IPS-NIHi7 (cell line): ENCODE results near the gene ASH1L.
"Not testable (repeated sequence)": the region's sequence is repeated elsewhere in the genome, so short reads cannot be mapped to it uniquely, and the experiment has no call there.

Experiments used
- DNase-seq: peaks from one replicate; pipeline ENCODE4 v3.0.0; 2012; ENCODE audit warnings: mixed read lengths; ENCODE audit errors: extremely low spot score

The ASH1L gene, protein sequence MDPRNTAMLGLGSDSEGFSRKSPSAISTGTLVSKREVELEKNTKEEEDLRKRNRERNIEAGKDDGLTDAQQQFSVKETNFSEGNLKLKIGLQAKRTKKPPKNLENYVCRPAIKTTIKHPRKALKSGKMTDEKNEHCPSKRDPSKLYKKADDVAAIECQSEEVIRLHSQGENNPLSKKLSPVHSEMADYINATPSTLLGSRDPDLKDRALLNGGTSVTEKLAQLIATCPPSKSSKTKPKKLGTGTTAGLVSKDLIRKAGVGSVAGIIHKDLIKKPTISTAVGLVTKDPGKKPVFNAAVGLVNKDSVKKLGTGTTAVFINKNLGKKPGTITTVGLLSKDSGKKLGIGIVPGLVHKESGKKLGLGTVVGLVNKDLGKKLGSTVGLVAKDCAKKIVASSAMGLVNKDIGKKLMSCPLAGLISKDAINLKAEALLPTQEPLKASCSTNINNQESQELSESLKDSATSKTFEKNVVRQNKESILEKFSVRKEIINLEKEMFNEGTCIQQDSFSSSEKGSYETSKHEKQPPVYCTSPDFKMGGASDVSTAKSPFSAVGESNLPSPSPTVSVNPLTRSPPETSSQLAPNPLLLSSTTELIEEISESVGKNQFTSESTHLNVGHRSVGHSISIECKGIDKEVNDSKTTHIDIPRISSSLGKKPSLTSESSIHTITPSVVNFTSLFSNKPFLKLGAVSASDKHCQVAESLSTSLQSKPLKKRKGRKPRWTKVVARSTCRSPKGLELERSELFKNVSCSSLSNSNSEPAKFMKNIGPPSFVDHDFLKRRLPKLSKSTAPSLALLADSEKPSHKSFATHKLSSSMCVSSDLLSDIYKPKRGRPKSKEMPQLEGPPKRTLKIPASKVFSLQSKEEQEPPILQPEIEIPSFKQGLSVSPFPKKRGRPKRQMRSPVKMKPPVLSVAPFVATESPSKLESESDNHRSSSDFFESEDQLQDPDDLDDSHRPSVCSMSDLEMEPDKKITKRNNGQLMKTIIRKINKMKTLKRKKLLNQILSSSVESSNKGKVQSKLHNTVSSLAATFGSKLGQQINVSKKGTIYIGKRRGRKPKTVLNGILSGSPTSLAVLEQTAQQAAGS (N-terminal part only)

GRCh38 chr1:155562581-155563376 lies at the start of gene ASH1L:
TSS of gene ASH1L (minus strand) at chr1:155562803. CDS start at chr1:155521519, 41,284 bp downstream.
- peak; percentile 92 for DNase-seq

DNA sequence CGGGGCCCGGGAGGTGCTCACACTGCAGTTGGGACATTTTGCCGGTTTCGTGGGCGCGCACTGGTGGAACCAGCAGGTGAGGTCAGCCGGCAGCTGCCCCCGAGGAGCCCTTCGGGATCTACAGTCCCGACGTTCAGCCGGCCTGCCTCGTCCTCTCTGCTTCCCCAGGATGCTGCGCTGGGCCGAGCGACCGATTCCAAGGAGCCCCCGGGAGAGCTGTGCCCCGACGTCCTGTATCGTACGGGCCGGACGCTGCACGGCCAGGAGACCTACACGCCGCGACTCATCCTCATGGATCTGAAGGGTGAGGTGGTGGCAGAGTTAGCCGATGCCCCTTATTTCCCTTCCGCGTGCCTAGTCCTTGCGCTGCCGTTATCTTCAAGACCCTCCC lies 47.6 kb upstream of the ASH1L start:
- DNase-seq, result not testable (repeated sequence)

- peak; percentile 94 for DNase-seq
Measured at GRCh38 chr1:155609515-155610256, 47.1 kb upstream of the ASH1L start, which contains the start of gene MSTO1. TSS of gene MSTO1 (plus strand) at chr1:155610218. CDS start at chr1:155610249, 31 bp downstream.

DNA sequence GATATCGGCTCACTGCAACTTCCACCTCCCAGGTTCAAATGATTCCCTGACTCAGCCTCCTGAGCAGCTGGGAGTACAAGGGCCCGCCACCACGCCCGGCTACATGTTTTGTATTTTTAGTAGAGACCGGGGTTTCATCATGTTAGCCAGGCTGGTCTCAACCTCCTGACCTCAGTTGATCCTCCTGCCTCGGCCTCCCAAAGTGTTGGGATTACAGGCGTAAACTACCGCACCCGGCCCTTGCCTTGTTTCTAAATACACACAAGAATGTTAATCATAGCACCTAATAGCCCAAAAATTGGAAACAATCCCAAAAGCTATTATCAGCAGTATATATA lies 46.3 kb upstream of the ASH1L start:
- no peak for DNase-seq

DNA sequence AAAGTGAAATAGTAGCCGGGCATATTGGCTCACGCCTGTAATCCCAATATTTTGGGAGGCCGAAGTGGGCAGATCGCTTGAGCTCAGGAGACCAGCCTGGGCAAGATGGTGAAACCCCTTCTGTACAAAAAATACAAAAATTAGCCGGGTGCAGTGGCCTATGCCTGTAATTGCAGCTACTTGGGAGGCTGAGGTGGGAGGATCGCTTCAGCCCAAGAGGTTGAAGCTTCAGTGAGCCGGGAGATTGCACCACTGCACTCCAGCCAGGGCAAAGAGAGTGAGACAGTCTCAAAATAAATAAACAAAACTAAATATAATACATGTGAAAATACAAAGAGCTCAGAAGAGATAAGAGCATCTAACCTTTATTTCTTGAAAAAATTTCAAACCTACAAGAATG lies 45.1 kb upstream of the ASH1L start:
- no peak for DNase-seq

- not testable (repeated sequence) for DNase-seq
Measured at GRCh38 chr1:155599828-155600572, 37.4 kb upstream of the ASH1L start.

- no peak for DNase-seq
Measured at GRCh38 chr1:155598842-155599331, 36.3 kb upstream of the ASH1L start.

DNA sequence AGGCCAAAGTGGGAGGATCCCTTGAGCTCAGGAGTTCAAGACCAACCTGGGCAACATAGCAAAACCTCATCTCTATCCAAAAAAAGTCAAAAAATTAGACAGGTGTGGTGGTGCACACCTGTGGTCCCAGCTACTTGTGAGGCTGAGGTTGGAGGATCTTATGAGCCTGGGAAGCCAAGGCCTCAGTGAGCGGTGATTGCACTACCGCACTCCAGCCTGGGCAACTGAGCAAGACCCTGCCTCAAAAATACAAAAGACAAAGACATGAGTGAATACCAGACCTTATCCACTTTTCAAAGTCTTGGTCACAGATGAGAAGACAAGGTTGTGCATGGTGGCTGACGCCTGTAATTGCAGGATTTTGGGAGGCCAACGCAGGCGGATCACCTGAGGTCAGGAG lies 34.3 kb upstream of the ASH1L start:
- no peak for DNase-seq

- DNase-seq, result not testable (repeated sequence)
Measured at GRCh38 chr1:155595877-155596474, 33.4 kb upstream of the ASH1L start.

DNA sequence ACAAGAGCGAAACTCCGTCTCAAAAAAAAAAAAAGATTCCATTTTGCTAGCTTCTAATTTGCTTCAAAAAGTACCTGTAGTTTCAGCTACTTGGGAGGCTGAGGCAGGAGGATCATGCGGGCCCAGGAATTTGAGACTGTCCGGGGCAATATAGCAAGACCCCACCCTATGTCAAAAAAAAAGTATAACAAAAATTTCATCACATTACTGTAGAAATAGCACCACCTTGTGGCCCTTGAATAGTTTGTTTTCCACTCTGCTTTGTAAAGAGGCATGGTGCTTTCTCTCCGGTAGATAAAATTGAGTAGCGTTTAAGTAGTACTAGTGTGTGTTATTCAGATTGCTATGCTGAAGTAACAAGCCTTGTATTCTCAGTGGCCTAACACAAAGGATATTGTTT lies 29.2 kb upstream of the ASH1L start:
- DNase-seq, result peak; percentile 35

GRCh38 chr1:155590516-155591247 lies 28.1 kb upstream of the ASH1L start:
- not testable (repeated sequence) for DNase-seq

- DNase-seq, result not testable (repeated sequence)
Measured at GRCh38 chr1:155589282-155589681, 26.7 kb upstream of the ASH1L start.

- DNase-seq, result not testable (repeated sequence)
Measured at GRCh38 chr1:155583846-155584245, 21.2 kb upstream of the ASH1L start.

GRCh38 chr1:155575608-155576007 lies 13.0 kb upstream of the ASH1L start:
- DNase-seq, result not testable (repeated sequence)

GRCh38 chr1:155574077-155574476 lies 11.5 kb upstream of the ASH1L start:
- no peak for DNase-seq

GRCh38 chr1:155570593-155570990 lies 8.0 kb upstream of the ASH1L start:
- no peak for DNase-seq

DNA sequence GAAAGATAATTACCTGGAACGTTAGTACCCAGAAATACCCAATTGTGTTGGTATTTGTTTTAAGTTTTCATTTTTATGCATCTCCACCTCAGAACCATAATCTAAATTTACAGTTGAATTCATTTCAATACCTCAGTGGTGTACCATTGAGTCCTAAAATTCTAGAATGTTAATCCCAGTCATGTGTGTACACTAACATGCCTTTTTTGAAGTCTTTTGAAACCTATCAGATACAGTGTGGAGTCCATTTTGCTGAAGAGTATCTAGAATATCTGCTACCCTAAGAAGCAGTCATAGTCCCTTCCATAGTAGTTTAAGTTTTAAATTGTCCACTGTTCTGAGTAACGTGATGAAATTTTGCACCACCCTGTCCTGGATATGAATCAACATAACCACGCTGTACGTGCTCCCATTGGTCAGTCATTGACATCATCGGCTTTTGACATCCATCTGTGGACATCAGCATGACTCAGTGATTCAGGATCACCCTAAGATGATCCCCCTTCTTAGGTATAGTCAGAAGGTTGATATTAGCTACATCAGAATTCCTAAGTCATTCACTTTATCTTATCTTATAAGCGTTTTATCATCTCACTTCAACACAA lies 7.5 kb upstream of the ASH1L start:
- no peak for DNase-seq

DNA sequence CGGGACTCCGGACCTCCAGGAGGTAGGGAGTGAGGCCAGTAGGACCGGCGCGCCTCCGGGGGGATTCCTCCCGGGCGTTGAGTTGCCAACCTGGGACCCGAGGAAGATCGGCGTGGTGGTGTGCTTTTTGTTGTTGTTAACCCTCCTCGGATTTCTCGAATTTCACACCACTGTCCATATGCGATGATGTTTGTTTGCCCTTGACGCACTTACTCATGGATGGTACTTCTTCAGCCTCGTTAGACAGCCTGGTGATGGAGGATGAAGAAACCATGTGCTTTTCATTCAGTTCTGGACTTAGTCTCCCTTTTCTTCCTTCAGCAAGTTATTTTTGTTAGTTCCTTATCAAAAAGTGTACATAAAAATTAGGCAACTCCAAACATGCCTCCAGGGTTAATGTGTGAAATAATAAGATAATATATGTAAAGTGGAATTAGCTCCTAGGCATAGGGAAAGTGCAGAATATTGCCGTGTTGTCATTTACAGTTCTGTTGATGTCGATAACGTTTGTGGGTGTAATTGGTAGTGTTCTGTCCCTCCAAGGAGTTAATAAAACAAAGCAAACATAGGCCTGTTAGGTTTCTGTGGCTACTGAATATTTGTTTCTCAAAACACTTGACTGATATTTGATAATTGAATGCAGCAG lies 897 bp upstream of the ASH1L start:
- not testable (repeated sequence) for DNase-seq
